H9 (cell line): ENCODE data around the gene TRIO. TPM values are rescaled to one million over a fixed set of nuclear protein-coding genes. Genes with fewer than 3 reads are reported as not detected.

ENCODE experiments used
- DNase-seq: peaks from one replicate; pipeline ENCODE4 v3.0.0-alpha.2; 2017
- H2AFZ ChIP-seq: one replicate; pipeline ENCODE4 v1.6.1; 2013; ENCODE audit warnings: mild to moderate bottlenecking, low read length, control low read depth, moderate library complexity
- H2AK5ac ChIP-seq: 2 replicates; pipeline ENCODE4 v1.6.1; 2013; ENCODE audit warnings: low read length, control low read depth, mixed read lengths; ENCODE audit not compliant: insufficient read length
- H2BK120ac ChIP-seq: one replicate; pipeline ENCODE4 v1.6.1; 2013; ENCODE audit warnings: low read depth, mild to moderate bottlenecking, low read length, control low read depth, inconsistent platforms; ENCODE audit not compliant: poor library complexity, severe bottlenecking
- H2BK12ac ChIP-seq: 2 replicates; pipeline ENCODE4 v1.6.1; 2013; ENCODE audit warnings: low read length, control low read depth, mixed read lengths, low read depth; ENCODE audit not compliant: insufficient read length
- H2BK15ac ChIP-seq: 2 replicates; pipeline ENCODE4 v1.6.1; 2013; ENCODE audit warnings: low read depth, low read length, control low read depth
- H2BK20ac ChIP-seq: one replicate; pipeline ENCODE4 v1.6.1; 2013; ENCODE audit warnings: low read depth, mild to moderate bottlenecking, low read length, control low read depth, inconsistent platforms; ENCODE audit not compliant: poor library complexity, severe bottlenecking
- H2BK5ac ChIP-seq: 2 replicates; pipeline ENCODE4 v1.6.1; 2013; ENCODE audit warnings: low read length, control low read depth, mixed read lengths; ENCODE audit not compliant: insufficient read length
- H3K14ac ChIP-seq: 2 replicates; pipeline ENCODE4 v1.6.1; 2013; ENCODE audit warnings: low read length, control low read depth; ENCODE audit not compliant: insufficient read depth
- H3K18ac ChIP-seq: 2 replicates; pipeline ENCODE4 v1.6.1; 2013; ENCODE audit warnings: low read depth, mild to moderate bottlenecking, mixed read lengths, low read length, control low read depth; ENCODE audit not compliant: insufficient read length
- H3K23ac ChIP-seq: 2 replicates; pipeline ENCODE4 v1.6.1; 2013; ENCODE audit warnings: low read length, control low read depth, mixed read lengths, low read depth; ENCODE audit not compliant: insufficient read length
- H3K23me2 ChIP-seq: 2 replicates; pipeline ENCODE4 v1.6.1; 2013; ENCODE audit warnings: low read depth, mild to moderate bottlenecking, mixed read lengths, low read length, control low read depth; ENCODE audit not compliant: insufficient read length, poor library complexity, severe bottlenecking
- H3K27ac ChIP-seq: 2 replicates; pipeline ENCODE4 v1.5.1; 2013; ENCODE audit warnings: low read length, control low read depth, mixed read lengths, low read depth; ENCODE audit not compliant: insufficient read length
- H3K27me3 ChIP-seq: 2 replicates; pipeline ENCODE4 v1.6.1; 2013; ENCODE audit warnings: low read length, control low read depth, inconsistent platforms; ENCODE audit not compliant: insufficient read depth
- H3K4ac ChIP-seq: 2 replicates; pipeline ENCODE4 v1.6.1; 2013; ENCODE audit warnings: low read depth, mild to moderate bottlenecking, control low read depth, inconsistent platforms, low read length, moderate library complexity
- H3K4me1 ChIP-seq: 2 replicates; pipeline ENCODE4 v1.6.1; 2013; ENCODE audit warnings: low read length, control low read depth, inconsistent platforms; ENCODE audit not compliant: insufficient read depth
- H3K4me2 ChIP-seq: 2 replicates; pipeline ENCODE4 v1.6.1; 2013; ENCODE audit warnings: low read length, control low read depth, mixed read lengths; ENCODE audit not compliant: insufficient read length, insufficient read depth
- H3K56ac ChIP-seq: 2 replicates; pipeline ENCODE4 v1.6.1; 2013; ENCODE audit warnings: low read depth, mild to moderate bottlenecking, mixed read lengths, low read length, control low read depth; ENCODE audit not compliant: insufficient read length
- H3K79me1 ChIP-seq: 2 replicates; pipeline ENCODE4 v1.6.1; 2013; ENCODE audit warnings: low read depth, mild to moderate bottlenecking, moderate library complexity, low read length, control low read depth, inconsistent platforms; ENCODE audit not compliant: insufficient read depth, poor library complexity, severe bottlenecking
- H3K79me2 ChIP-seq: 2 replicates; pipeline ENCODE4 v1.6.1; 2013; ENCODE audit warnings: low read length, control low read depth, inconsistent platforms; ENCODE audit not compliant: insufficient read depth
- H3K9ac ChIP-seq: 2 replicates; pipeline ENCODE4 v1.6.1; 2013; ENCODE audit warnings: low read length, control low read depth, mixed read lengths; ENCODE audit not compliant: insufficient read length; ENCODE audit errors: extremely low read depth
- H3K9me3 ChIP-seq: one replicate; pipeline ENCODE4 v1.6.1; 2013; ENCODE audit warnings: low read depth, low read length, inconsistent platforms; ENCODE audit not compliant: control insufficient read depth
- H3T11ph ChIP-seq: one replicate; pipeline ENCODE4 v1.6.1; 2013; ENCODE audit warnings: mild to moderate bottlenecking, low read length, control low read depth, inconsistent platforms
- H4K20me1 ChIP-seq: one replicate; pipeline ENCODE4 v1.6.1; 2013; ENCODE audit not compliant: control insufficient read depth, insufficient read length, insufficient read depth
- H4K5ac ChIP-seq: 2 replicates; pipeline ENCODE4 v1.6.1; 2013; ENCODE audit warnings: low read depth, mild to moderate bottlenecking, mixed read lengths, low read length, control low read depth; ENCODE audit not compliant: insufficient read length
- H4K8ac ChIP-seq: replicated peaks from 2 replicates; pipeline ENCODE4 v1.6.1; 2013; ENCODE audit warnings: low read length, control low read depth, mixed read lengths, low read depth; ENCODE audit not compliant: insufficient read length
- H4K91ac ChIP-seq: 2 replicates; pipeline ENCODE4 v1.6.1; 2013; ENCODE audit warnings: low read depth, mild to moderate bottlenecking, moderate library complexity, mixed read lengths, low read length, control low read depth; ENCODE audit not compliant: insufficient read length
- H3K27ac Mint-ChIP-seq, 3 experiments: 2 replicates in 2 of 3; 3 replicates in 1 of 3; pipeline ENCODE4 v1.8.0; 2020 to 2021; ENCODE audit warnings: mixed read lengths in 3 of 3, mild to moderate bottlenecking in 1 of 3, moderate library complexity in 1 of 3
- H3K27me3 Mint-ChIP-seq: 2 replicates; pipeline ENCODE4 v1.8.0; 2021; ENCODE audit warnings: low read depth, mild to moderate bottlenecking, moderate library complexity, mixed read lengths
- H3K36me3 Mint-ChIP-seq, 3 experiments: 2 replicates in 2 of 3; 3 replicates in 1 of 3; pipeline ENCODE4 v1.8.0; 2020 to 2021; ENCODE audit warnings: low read depth in 3 of 3, mixed read lengths in 3 of 3; ENCODE audit not compliant: insufficient read depth in 1 of 3
- H3K4me1 Mint-ChIP-seq, 2 experiments: 2 replicates each; pipeline ENCODE4 v1.8.0; 2020; ENCODE audit warnings: mixed read lengths in 2 of 2
- H3K4me3 Mint-ChIP-seq, 2 experiments: 2 replicates in 1 of 2; 3 replicates in 1 of 2; pipeline ENCODE4 v1.8.0; 2020 to 2021; ENCODE audit warnings: mild to moderate bottlenecking in 2 of 2, mixed read lengths in 2 of 2, moderate library complexity in 1 of 2
- H3K9me3 Mint-ChIP-seq, 2 experiments: 2 replicates in 1 of 2; 3 replicates in 1 of 2; pipeline ENCODE4 v1.8.0; 2020; ENCODE audit warnings: mild to moderate bottlenecking in 2 of 2, mixed read lengths in 2 of 2, moderate library complexity in 1 of 2
- WGBS: extraction: QIAGEN DNeasy Blood & Tissue Kit; methylation state at CpG from one replicate; pipeline ENCODE4 v1.1.7; 2013; ENCODE audit warnings: missing lambda C conversion rate, low lambda C conversion rate, mixed read lengths; ENCODE audit not compliant: insufficient read length; ENCODE audit errors: extremely low coverage; 5-methylcytosine and 5-hydroxymethylcytosine counted together
- total RNA-seq: library from RNA; stranded (reverse); gene quantifications from 2 replicates; pipeline ENCODE4 v1.2.1, GENCODE V29; 2021
- TF ChIP-seq, protein P1 (sequence below): fragments of 200-600 bp; sonication (generic); conservative IDR thresholded peaks from 3 replicates; pipeline ENCODE4 v1.8.0; 2021; ENCODE audit warnings: antibody characterized with exemption, mild to moderate bottlenecking

TRIO gene
- total RNA-seq, 1 experiment from 2014 or later, result 87.8 TPM

DNA sequence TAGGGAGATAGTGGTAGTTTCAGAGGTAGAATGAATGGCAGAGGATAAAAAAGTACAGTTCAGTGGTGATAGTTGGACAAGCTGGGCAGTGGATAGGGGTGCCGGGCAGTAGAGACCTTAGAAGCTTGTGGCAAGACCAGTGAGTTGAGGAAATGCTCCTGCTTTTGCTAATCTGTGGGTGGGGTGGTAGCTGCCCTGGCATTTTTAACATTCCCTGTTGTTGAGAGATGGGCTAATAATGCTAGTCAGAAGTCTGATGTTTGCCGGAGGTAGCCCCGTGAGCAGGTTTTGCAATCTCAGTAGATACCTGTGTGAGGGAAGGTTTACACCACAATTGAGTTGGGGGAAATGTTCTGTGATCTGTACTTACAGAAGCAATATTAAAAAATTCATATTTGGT is 91.1 kb downstream of the TRIO start:
- Histone ChIP-seq H2BK120ac (no peak overlapping the region), H3K23ac (no peak overlapping the region), H2AFZ (no peak overlapping the region), H3K56ac (no peak overlapping the region), H4K20me1 (no peaks in the 10 kb centered on the region), H2BK12ac (no peak overlapping the region), H3K27me3 (no peaks in the 10 kb centered on the region), H3K79me1 (peaks cover 12% of the 10 kb centered on the region), H3K4ac (no peak overlapping the region), H3K9me3 (no peaks in the 10 kb centered on the region), H4K8ac (no peak overlapping the region), H2BK5ac (no peak overlapping the region), H3K27ac (no peak overlapping the region), H4K91ac (no peak overlapping the region), H3K4me2 (no peak overlapping the region), H4K5ac (no peak overlapping the region), H2BK15ac (no peak overlapping the region), H3T11ph (no peak overlapping the region), H2BK20ac (no peak overlapping the region), H3K4me1 (peaks cover 19% of the 10 kb centered on the region), H3K14ac (no peak overlapping the region), H3K23me2 (no peaks in the 10 kb centered on the region), H3K9ac (no peak overlapping the region), H3K18ac (no peak overlapping the region), H2AK5ac (no peak overlapping the region), H3K79me2 (peaks cover 20% of the 10 kb centered on the region; the same call in 1 of the 2 replicates)
- TF ChIP-seq, protein P1, sequence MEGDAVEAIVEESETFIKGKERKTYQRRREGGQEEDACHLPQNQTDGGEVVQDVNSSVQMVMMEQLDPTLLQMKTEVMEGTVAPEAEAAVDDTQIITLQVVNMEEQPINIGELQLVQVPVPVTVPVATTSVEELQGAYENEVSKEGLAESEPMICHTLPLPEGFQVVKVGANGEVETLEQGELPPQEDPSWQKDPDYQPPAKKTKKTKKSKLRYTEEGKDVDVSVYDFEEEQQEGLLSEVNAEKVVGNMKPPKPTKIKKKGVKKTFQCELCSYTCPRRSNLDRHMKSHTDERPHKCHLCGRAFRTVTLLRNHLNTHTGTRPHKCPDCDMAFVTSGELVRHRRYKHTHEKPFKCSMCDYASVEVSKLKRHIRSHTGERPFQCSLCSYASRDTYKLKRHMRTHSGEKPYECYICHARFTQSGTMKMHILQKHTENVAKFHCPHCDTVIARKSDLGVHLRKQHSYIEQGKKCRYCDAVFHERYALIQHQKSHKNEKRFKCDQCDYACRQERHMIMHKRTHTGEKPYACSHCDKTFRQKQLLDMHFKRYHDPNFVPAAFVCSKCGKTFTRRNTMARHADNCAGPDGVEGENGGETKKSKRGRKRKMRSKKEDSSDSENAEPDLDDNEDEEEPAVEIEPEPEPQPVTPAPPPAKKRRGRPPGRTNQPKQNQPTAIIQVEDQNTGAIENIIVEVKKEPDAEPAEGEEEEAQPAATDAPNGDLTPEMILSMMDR, result no peak
- Mint-ChIP-seq H3K36me3 (no peaks in the 10 kb centered on the region), H3K27ac (peak overlapping the region in 1 of 3 experiments; percentile 2; a peak in 2 of 7 replicates), H3K4me3 (no peak overlapping the region), H3K4me1 (peaks cover 66 to 73% of the 10 kb centered on the region in 2 experiments), H3K27me3 (no peaks in the 10 kb centered on the region), H3K9me3 (no peaks in the 10 kb centered on the region)
- WGBS, result no CpG with 5 or more reads among the region's 3 CpGs
- no peak for DNase-seq
